GM10847 (cell line): ENCODE data around the gene DNAJC5.

Source experiments
- POLR2A ChIP-seq: IDR thresholded peaks from 2 replicates; pipeline ENCODE4 v1.6.1; 2011; ENCODE audit not compliant: insufficient read length; ENCODE audit errors: extremely low read depth

Gene DNAJC5

GRCh38 chr20:63941282-63942081 lies 46.6 kb downstream of the DNAJC5 start:
- no peak for TF ChIP-seq POLR2A

DNA sequence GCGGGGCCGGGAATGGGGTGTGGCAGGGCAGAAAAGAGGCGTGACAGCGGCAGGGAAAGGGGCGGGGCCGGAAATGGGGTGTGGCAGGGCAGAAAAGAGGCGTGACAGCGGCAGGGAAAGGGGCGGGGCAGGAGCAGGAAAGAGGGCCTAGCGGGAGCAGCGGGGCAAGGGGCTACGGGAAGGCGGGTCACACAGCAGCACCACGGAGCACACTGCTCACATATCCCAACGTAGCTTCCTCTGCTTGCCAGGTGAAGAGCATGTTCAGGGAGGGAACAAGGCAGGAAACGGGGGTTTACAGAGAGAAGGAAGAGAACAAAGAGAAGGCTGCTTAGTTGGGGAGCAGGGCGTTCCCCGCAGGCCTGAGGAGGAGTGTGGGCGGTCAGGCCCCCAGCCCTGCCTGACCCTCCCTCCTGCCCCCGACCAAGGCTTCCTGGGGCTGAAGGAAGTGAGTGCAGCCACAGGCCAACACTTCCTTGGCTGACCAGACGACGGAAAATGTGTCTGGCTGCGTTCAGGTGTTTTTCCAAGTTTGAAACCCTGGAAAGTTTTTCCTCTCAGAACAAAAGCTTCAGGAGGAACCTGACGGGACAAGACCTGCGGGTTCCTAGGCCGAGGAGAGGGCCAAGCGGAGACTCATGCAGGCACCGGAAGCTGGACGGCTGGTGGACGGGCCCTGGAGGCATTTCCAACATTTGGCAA lies 47.5 kb downstream of the DNAJC5 start:
- TF ChIP-seq POLR2A: no peak

- no peak for TF ChIP-seq POLR2A
Observed at GRCh38 chr20:63942969-63943807, 48.3 kb downstream of the DNAJC5 start.

DNA sequence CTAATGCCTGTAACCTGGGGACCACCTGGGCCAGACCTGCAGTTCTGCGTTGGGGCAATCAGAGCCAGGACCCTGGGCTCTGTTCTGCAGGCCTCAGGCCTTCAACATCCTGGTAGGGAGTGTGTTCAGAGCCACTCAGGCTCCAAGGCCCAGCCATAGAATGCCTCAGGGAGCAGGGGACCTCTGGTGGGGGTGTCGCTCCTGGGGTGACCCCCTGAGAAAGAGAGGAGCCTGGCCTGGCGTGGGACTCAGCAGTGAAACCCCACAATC lies 48.8 kb downstream of the DNAJC5 start:
- TF ChIP-seq POLR2A: no peak

DNA sequence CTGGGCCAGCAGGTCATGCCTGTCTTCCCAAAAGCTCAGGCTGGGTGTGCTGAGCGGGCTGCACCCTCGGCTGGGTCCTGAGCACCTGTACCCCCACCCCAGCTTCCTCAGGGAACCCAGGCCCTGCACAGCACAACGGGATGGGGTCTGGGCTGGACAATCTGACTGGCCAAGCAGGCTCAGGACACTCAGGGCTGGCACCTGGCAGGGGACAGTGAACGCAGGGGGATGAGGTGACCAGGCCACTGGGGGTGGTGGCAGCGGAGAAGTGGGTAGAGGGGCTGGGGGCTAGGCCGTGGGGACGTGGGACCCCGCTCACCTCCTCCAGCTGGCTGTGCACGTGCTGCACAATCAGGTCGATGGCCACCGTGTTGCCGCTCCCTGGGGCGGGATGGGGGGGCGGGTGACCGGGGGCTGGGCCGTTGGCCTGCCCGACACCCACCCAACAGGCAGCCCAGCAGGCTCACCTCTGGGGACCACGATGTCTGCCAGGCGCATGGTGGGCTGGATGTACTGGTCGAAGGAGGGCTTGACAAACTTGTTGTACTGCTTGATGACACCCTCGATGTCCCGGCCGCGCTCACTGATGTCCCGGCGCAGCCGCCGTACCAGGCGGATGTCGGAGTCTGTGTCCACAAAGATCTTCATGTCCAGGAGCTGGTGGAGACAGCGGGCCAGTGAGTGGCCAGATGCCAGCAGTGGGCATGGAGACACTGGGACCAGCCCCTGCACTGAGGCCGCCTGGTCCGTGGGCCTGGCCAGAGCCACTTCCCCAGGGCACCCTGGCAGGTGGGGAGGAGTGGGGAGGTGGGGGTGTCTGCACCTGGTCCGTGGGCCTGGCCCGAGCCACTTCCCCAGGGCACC lies 49.4 kb downstream of the DNAJC5 start:
- TF ChIP-seq POLR2A: no peak

GRCh38 chr20:63945031-63945658 lies 50.2 kb downstream of the DNAJC5 start:
- no peak for TF ChIP-seq POLR2A

DNA sequence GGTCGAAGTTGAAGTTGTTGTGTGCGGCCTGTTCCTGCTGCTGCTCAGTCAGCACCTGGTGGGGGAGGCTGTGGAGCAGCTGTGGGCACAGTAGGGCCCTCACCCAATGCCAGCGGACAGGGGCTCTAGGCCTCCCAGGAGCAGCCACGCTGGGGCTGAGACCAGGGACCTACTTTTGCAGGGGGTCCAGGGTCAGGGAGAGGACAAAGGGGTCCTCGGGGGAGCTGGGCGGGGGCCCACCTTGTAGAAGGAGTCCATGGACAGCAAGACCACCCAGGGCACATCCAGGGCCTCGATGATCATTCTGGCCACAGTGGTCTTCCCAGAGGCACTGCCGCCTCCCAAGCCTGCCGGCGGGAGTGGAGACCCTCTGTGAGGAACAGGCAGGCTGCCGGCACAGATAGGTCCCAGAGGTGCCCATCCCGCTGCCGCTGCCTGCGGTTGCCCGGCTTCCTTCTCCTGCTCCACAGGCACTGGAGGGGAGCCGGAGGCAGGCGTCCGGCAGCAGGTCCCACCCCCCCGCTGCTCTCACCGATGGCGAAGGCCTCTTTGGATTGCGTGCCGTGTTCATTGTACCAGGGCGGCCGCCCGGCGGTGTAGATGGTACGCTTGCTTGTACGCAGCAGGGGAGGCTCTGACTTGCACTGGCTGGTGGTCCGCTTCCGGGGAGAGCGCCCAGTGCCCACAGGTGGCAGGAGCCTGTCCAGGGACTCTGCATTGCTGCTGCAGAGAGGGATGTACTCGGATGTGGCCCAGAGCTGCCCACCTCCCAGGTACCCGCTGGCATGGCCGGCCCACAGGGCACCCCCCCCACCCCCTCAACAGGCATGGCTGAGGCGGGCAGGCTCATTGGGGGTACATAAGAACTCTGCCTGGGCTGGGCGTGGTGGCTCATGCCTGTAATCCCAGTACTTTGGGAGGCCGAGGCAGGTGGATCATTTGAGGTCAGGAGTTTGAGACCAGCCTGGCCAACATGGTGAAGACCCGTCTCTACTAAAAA lies 51.3 kb downstream of the DNAJC5 start:
- TF ChIP-seq POLR2A: no peak

- TF ChIP-seq POLR2A: no peak
Observed at GRCh38 chr20:63946986-63947637, 52.2 kb downstream of the DNAJC5 start.

GRCh38 chr20:63947638-63948456 lies 52.9 kb downstream of the DNAJC5 start:
- TF ChIP-seq POLR2A: no peak

GRCh38 chr20:63950701-63951397 lies 55.9 kb downstream of the DNAJC5 start:
- no peak for TF ChIP-seq POLR2A

- no peak for TF ChIP-seq POLR2A
Observed at GRCh38 chr20:63951398-63952209, 56.7 kb downstream of the DNAJC5 start.
